PC-3 (cell line): Measurements from ENCODE around the gene SMR3B. TPM values are rescaled to one million over a fixed set of nuclear protein-coding genes. Genes with fewer than 3 reads are reported as not detected.

ENCODE experiments used
- ATAC-seq: fragments of 200-7000 bp; cut with Tn5 transposase; 2 replicates; pipeline ENCODE4 v1.9.1; 2020; ENCODE audit warnings: mild to moderate bottlenecking, moderate library complexity
- BruUV-seq: library from RNA; stranded (reverse); fragments of 400-500 nt; replicated peaks from 2 replicates; lab custom pipeline; 2021; lab: Mats Ljungman, UMichigan
- CTCF ChIA-PET: fragments of 300-600 bp; sonication (Branson Sonifier 250); formaldehyde crosslinking; loops from one replicate; lab custom pipeline; 2022; ENCODE audit warnings: antibody characterized with exemption; lab: Charles Lee
- POLR2A ChIA-PET: fragments of 300-600 bp; sonication (Branson Sonifier 250); formaldehyde crosslinking; loops from one replicate; lab custom pipeline; 2022; ENCODE audit warnings: antibody characterized with exemption; ENCODE audit not compliant: unreplicated experiment; lab: Charles Lee
- DNase-seq: peaks from one replicate; pipeline ENCODE4 v3.0.0-alpha.2; 2015
- H2AFZ ChIP-seq: fragments of 300-600 bp; sonication (generic); 2 replicates; pipeline ENCODE4 v1.6.0; 2016; ENCODE audit warnings: antibody characterized with exemption, low read length
- H3F3A ChIP-seq: fragments of 300-600 bp; sonication (generic); one replicate; pipeline ENCODE4 v1.6.0; 2017; ENCODE audit warnings: antibody characterized with exemption, low read length, control low read depth, mild to moderate bottlenecking; ENCODE audit not compliant: unreplicated experiment
- H3K27ac ChIP-seq: fragments of 300-600 bp; sonication (generic); 2 replicates; pipeline ENCODE4 v1.5.1; 2016; ENCODE audit warnings: mild to moderate bottlenecking, low read length
- H3K27me3 ChIP-seq: fragments of 300-600 bp; sonication (generic); 2 replicates; pipeline ENCODE4 v1.6.1; 2016; ENCODE audit warnings: low read length, mixed read lengths
- H3K36me3 ChIP-seq: fragments of 300-600 bp; sonication (generic); 2 replicates; pipeline ENCODE4 v1.6.1; 2016; ENCODE audit warnings: low read depth, mixed run types, low read length, mixed read lengths
- H3K4me1 ChIP-seq: fragments of 300-600 bp; sonication (generic); 2 replicates; pipeline ENCODE4 v1.5.1; 2016; ENCODE audit warnings: low read length; ENCODE audit not compliant: insufficient read depth
- H3K4me2 ChIP-seq: fragments of 300-600 bp; sonication (generic); 2 replicates; pipeline ENCODE4 v1.6.0; 2016; ENCODE audit warnings: low read length
- H3K4me3 ChIP-seq: fragments of 300-600 bp; sonication (generic); 2 replicates; pipeline ENCODE4 v1.5.1; 2016; ENCODE audit warnings: mild to moderate bottlenecking, low read length, mixed read lengths
- H3K79me2 ChIP-seq: fragments of 300-600 bp; sonication (generic); 2 replicates; pipeline ENCODE4 v1.6.1; 2017; ENCODE audit warnings: low read length, mixed read lengths
- H3K9ac ChIP-seq: fragments of 300-600 bp; sonication (generic); 2 replicates; pipeline ENCODE4 v1.6.0; 2016; ENCODE audit warnings: mild to moderate bottlenecking, low read length
- H3K9me2 ChIP-seq: fragments of 300-600 bp; sonication (generic); replicated peaks from 2 replicates; pipeline ENCODE4 v1.6.1; 2016; ENCODE audit warnings: mixed run types, low read length, mixed read lengths
- H3K9me3 ChIP-seq: fragments of 300-600 bp; sonication (generic); 2 replicates; pipeline ENCODE4 v1.6.1; 2016; ENCODE audit warnings: low read length, mixed read lengths
- H4K20me1 ChIP-seq: fragments of 300-600 bp; sonication (generic); 2 replicates; pipeline ENCODE4 v1.6.1; 2016; ENCODE audit warnings: low read length, mixed read lengths
- CTCF ChIP-seq: fragments of 300-600 bp; sonication (generic); conservative IDR thresholded peaks from 2 replicates; pipeline ENCODE4 v1.5.1; 2017; ENCODE audit warnings: antibody characterized with exemption, low read depth, mild to moderate bottlenecking, low read length
- EZH2 ChIP-seq: fragments of 300-600 bp; sonication (generic); IDR thresholded peaks from one replicate; pipeline ENCODE4 v1.6.1; 2017; ENCODE audit warnings: antibody characterized with exemption, mild to moderate bottlenecking, low read length; ENCODE audit not compliant: unreplicated experiment
- EZH2phosphoT487 ChIP-seq: fragments of 300-600 bp; sonication (generic); IDR thresholded peaks from 2 replicates; pipeline ENCODE4 v1.6.1; 2018; ENCODE audit warnings: mild to moderate bottlenecking, antibody characterized with exemption, low read length, borderline replicate concordance
- intact Hi-C: fragments of 100-400 bp; cut with micrococcal nuclease; formaldehyde crosslinking; loops from 2 replicates; pipeline ENCODE4 v1.9.0; 2023
- total RNA-seq: library from RNA; depleted of rRNA; stranded (reverse); fragments of >200 nt; gene quantifications from 2 replicates; pipeline ENCODE4 v1.2.3, GENCODE V29; 2014; rRNA removed

The SMR3B gene
- total RNA-seq, 1 experiment from 2014 or later, result not detected

- CTCF ChIA-PET, result no interaction called here
- TF ChIP-seq EZH2, result no peak
- no peak for TF ChIP-seq EZH2phosphoT487
- TF ChIP-seq CTCF, result no peak
- ATAC-seq (no peak), DNase-seq (no peak)
- no peaks in the 10 kb centered on the region for H3K27me3 ChIP-seq
- H2AFZ ChIP-seq, result no peak overlapping the region
- POLR2A ChIA-PET, result no interaction called here
- H3K9me3 ChIP-seq, result no peaks in the 10 kb centered on the region
- no peaks in the 10 kb centered on the region for H3K9me2 ChIP-seq
- no peak overlapping the region for H3K4me3 ChIP-seq
- H3K36me3 ChIP-seq, result no peaks in the 10 kb centered on the region
- H3K4me2 ChIP-seq, result no peak overlapping the region
- intact Hi-C loops, result no loop called here
- no peaks in the 10 kb centered on the region for H3K4me1 ChIP-seq
- no peaks in the 10 kb centered on the region for H3F3A ChIP-seq
- no peaks in the 10 kb centered on the region for H4K20me1 ChIP-seq
- no peaks in the 10 kb centered on the region for H3K79me2 ChIP-seq
- no peak overlapping the region for H3K27ac ChIP-seq
- H3K9ac ChIP-seq, result no peak overlapping the region
- BruUV-seq, result no TSS peak
Measured at GRCh38 chr4:70425306-70425705, 42.4 kb downstream of the SMR3B start.

- H3K9me2 ChIP-seq, result no peaks in the 10 kb centered on the region
- H3K9ac ChIP-seq, result no peak overlapping the region
- ATAC-seq, result no peak
- intact Hi-C loops, result no loop called here
- POLR2A ChIA-PET, result no interaction called here
- no peaks in the 10 kb centered on the region for H3K79me2 ChIP-seq
- no peak for TF ChIP-seq EZH2phosphoT487
- no peak for TF ChIP-seq CTCF
- TF ChIP-seq EZH2, result no peak
- CTCF ChIA-PET, result no interaction called here
- H3K27me3 ChIP-seq, result no peaks in the 10 kb centered on the region
- no peaks in the 10 kb centered on the region for H3K4me1 ChIP-seq
- no peaks in the 10 kb centered on the region for H4K20me1 ChIP-seq
- H2AFZ ChIP-seq, result no peak overlapping the region
- no peak overlapping the region for H3K4me2 ChIP-seq
- H3K27ac ChIP-seq, result no peak overlapping the region
- no peaks in the 10 kb centered on the region for H3F3A ChIP-seq
- no peaks in the 10 kb centered on the region for H3K36me3 ChIP-seq
- no peaks in the 10 kb centered on the region for H3K9me3 ChIP-seq
- no peak overlapping the region for H3K4me3 ChIP-seq
- DNase-seq, result no peak
- BruUV-seq, result no TSS peak
Measured at GRCh38 chr4:70426789-70427188, 43.9 kb downstream of the SMR3B start.

- Histone ChIP-seq H2AFZ (no peak overlapping the region), H3F3A (no peaks in the 10 kb centered on the region), H4K20me1 (no peaks in the 10 kb centered on the region), H3K27me3 (peaks cover 22% of the 10 kb centered on the region), H3K4me1 (no peaks in the 10 kb centered on the region), H3K4me2 (no peak overlapping the region), H3K9ac (no peak overlapping the region), H3K9me2 (no peaks in the 10 kb centered on the region), H3K79me2 (no peaks in the 10 kb centered on the region), H3K36me3 (no peaks in the 10 kb centered on the region), H3K9me3 (no peaks in the 10 kb centered on the region), H3K4me3 (no peak overlapping the region), H3K27ac (no peak overlapping the region)
- no TSS peak for BruUV-seq
- TF ChIP-seq EZH2 (no peak), CTCF (no peak), EZH2phosphoT487 (no peak)
- CTCF ChIA-PET, result no interaction called here
- intact Hi-C loops, result no loop called here
- no peak for DNase-seq
- POLR2A ChIA-PET, result no interaction called here
- no peak for ATAC-seq
Measured at GRCh38 chr4:70437197-70437596, 54.3 kb downstream of the SMR3B start.

Other genes starting within 250 kb of the SMR3B start
- not detected in 2 replicates for gene PRR27, start 228.9 kb upstream of the SMR3B start, total RNA-seq
- not detected in 2 replicates for gene ODAM, start 187.4 kb upstream of the SMR3B start, total RNA-seq
- not detected in 2 replicates for gene FDCSP, start 157.0 kb upstream of the SMR3B start, total RNA-seq
- not detected in 2 replicates for gene CSN3, start 140.5 kb upstream of the SMR3B start, total RNA-seq
- gene CABS1, start 48.1 kb upstream of the SMR3B start, total RNA-seq, result not detected in 2 replicates
- not detected in 2 replicates for gene SMR3A, start 22.4 kb upstream of the SMR3B start, total RNA-seq
- gene OPRPN, start 14.8 kb downstream of the SMR3B start, total RNA-seq, result not detected in 2 replicates
- 0.04 TPM in 1 of 2 replicates, not detected in the other for gene MUC7, start 89.1 kb downstream of the SMR3B start, total RNA-seq
- 0.40 TPM in 1 of 2 replicates, not detected in the other for gene AMTN, start 135.4 kb downstream of the SMR3B start, total RNA-seq
- not detected in 2 replicates for gene AMBN, start 209.1 kb downstream of the SMR3B start, total RNA-seq
- gene ENAM, start 245.6 kb downstream of the SMR3B start, total RNA-seq, result not detected in 2 replicates